Stimulated activated CD4-positive, alpha-beta T cell treated with anti-CD3 and anti-CD28 coated beads, Interleukin-15, amount 100 ng/mL, for 24 hours (primary cell): Measurements from ENCODE around the gene PLCXD1.
A peak's percentile ranks its signal among the peaks of the same experiment; 100 is the strongest.
"Not testable (repeated sequence)": the region's sequence is repeated elsewhere in the genome, so short reads cannot be mapped to it uniquely, and the experiment has no call there.

Source experiments
- DNase-seq: peaks from one replicate; pipeline ENCODE4 v3.0.0-alpha.2; 2020

Gene PLCXD1, protein sequence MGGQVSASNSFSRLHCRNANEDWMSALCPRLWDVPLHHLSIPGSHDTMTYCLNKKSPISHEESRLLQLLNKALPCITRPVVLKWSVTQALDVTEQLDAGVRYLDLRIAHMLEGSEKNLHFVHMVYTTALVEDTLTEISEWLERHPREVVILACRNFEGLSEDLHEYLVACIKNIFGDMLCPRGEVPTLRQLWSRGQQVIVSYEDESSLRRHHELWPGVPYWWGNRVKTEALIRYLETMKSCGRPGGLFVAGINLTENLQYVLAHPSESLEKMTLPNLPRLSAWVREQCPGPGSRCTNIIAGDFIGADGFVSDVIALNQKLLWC

DNA sequence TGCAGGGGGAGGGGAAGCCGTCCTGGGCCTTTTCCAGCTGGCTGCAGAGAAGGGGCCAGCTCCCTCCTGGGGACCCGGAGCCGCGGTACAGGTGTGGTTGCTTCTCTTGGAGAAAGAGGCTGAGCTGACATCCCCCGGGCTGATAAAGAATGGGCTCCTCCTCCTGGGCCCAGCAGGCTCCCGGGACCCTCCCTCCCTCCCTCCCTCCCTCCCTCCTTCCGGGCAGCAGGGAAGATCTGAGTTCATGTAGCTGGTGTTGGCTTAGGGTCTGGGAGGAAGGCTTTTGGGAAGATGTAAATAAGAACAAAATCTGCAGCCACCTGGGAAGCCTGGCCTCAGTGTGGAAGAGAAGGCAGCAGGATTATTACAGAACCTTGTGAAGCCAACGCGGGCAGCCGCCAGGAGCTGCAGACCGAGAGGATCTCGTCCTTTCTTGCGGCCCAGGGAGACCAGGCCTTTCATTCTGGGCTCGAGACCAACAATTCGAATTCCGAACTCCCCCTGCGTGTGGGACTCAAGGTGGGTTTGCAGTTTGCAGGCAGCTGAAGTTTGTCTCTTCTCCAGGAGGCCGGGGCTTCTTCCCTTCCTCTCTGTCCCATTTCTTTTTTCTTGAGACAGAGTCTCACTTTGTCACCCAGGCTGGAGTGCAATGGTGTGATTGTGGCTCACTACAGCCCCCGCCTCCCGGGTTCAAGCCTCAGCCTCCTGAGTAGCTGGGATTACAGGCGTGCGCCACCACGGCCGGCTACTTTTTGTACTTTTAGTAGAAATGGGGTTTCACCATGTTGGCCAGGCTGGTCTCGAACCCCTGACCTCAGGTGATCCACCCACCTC lies at the start of gene PLCXD1:
PLCXD1 (plus strand) TSS at position 216 of the 834 bp plus-strand sequence. CDS start 2,807 bp downstream, outside the sequence.
- DNase-seq, result peak; percentile 50

DNA sequence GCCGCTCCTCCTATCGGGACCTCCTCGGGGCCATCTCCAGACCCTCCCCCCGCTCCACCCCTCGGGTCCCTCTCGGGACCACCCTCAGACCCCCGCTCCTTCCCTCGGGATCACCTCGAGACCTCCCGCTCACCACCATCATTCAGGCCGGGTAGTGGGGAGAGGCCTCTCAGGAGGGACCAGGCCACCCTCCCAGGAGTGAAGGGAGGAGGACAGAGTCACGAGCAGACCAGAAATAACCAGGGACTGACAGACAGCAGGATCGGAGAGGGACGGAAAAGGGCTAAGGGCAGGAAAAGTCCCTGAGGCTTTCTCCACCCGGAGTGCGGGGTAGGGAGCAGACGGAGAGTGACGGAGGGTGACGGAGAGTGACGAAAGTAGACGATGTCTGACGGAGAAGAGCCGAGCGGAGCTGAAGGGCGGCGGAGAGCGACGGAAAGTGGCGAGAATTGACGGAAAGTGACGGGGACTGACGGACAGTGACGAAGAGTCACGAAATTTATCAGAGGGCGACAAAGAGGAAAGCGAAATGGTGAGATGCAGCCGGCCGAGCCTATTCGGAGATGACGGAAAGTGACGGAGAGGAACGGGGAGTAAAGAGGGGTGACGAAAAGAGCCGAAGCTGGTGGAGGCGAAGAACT lies 49.4 kb upstream of the PLCXD1 start:
- DNase-seq, result not testable (repeated sequence)

DNA sequence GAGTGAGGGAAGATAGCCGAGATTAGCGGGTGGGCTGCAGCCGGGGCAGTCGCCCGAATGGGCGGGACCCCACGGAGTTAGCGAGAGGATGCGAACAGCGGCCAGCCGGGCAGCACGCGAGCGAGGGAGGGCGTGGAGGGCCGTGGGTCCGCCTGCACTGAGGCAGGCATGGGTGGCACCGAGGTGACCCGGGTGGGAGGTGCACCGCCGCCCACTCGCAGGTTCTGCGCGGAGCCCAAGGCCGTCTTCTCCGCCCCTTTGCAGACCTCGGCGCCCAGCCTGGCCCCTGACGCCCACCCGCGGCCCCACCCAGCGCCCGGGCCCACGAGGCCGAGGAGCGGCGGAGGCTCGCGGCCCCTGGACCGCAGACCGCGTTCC lies 48.9 kb upstream of the PLCXD1 start:
- DNase-seq, result not testable (repeated sequence)

DNA sequence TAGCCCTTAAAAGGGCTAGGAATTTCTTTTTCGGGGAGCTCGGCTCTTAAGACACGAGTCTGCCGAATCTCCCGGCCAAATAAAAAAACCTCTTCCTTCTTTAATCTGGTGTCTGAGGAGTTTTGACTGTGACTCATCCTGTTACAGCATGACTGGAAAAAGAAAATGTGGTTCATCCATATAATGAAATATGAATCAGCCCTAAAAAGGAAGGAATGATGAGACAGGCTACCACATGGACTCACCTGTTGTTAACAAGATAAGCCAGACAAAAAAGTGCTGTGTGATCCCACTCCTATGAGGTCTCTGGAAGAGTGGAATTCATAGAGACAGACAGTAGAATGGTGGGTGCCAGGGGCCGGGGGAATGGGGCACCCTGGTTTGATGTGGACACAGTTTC lies 45.0 kb upstream of the PLCXD1 start:
- not testable (repeated sequence) for DNase-seq

DNA sequence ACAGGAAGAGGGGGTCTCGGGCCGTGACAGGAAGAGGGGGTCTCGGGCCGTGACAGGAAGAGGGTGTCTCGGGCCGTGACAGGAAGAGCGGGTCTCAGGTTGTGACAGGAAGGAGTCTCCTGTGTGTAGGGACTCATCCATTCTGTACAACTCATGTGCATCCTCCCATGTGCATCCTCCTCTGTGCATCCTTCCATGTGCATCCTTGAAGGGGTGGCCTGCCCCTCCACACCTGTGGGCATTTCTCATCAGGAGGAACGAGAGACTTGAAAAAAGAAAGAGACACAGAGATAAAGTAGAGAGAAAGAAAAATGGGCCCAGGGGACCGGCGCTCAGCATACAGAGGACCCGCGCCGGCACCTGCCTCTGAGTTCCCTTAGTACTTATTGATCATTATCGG lies 30.2 kb upstream of the PLCXD1 start:
- DNase-seq, result peak; percentile 17

DNA sequence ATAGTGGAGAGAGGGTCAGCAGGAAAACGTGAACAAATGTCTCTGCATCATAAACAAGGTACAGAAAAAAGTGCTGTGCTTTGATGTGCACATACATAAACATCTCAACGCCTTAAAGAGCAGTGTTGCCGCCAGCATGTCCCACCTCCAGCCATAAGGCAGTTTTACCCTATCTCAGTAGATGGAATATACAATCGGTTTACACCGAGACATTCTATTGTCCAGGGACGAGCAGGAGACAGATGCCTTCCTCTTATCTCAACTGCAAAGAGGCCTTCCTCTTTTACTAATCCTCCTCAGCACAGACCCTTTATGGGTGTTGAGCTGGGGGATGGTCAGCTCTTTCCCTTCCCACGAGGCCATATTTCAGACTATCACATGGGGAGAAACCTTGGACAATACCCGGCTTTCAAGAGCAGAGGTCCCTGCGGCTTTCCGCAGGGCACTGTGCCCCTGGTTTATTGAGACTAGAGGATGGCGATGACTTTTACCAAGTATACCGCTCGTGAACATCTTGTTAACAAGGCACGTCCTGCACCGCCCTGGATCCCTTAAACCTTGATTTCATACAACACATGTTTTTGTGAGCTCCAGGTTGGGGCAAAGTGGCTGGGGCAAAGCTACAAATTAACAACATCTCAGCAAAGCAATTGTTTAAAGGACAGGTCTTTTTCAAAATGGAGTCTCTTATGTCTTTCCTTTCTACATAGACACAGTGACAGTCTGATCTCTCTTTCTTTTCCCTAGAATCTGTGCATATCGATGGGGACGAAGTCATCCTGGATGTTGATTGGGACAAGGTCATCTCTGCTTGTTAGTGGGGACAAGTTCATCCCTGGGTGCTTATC lies 29.6 kb upstream of the PLCXD1 start:
- not testable (repeated sequence) for DNase-seq

DNA sequence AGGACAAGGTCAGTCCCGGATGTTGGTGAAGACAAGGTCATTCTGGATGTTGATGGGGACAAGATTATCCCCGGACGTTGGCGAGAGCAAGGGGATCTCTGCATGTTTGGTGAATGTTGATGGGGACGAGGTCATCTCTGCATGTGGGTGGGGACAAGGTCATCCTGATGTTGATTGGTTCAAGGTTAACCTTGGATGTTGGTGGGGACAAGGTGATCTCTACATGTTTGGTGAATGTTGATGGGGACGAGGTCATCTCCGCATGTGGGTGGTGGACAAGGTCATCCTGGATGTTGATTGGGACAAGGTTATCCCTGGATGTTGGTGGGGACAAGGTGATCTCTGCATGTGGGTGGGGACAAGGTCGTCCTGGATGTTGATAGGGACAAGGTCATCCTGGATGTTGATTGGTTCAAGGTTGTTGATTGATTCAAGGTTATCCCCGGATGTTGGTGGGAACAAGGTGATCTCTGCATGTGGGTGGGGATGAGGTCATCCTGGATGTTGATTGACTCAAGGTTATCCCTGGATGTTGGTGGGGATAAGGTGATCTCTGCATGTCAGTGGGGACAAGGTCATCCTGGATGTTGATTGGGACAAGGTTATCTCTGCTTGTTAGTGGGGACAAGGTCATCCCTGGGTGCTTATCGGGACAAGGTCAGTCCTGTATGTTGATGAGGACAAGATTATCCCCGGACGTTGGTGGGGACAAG lies 28.8 kb upstream of the PLCXD1 start:
- no peak for DNase-seq

DNA sequence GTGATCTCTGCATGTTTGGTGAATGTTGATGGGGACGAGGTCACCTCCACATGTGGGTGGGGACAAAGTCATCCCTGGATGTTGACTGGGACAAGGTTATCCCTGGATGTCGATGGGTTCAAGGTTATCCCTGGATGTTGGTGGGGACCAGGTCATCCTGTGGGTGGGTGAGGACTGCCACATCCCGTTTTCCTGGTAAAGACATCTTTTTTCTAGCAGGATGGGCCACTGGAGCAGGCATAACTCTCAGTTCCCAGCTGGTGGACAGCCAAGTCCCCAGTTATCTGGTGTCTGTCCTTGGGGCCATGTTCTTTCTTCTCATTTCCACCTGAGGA lies 28.3 kb upstream of the PLCXD1 start:
- DNase-seq, result no peak

DNA sequence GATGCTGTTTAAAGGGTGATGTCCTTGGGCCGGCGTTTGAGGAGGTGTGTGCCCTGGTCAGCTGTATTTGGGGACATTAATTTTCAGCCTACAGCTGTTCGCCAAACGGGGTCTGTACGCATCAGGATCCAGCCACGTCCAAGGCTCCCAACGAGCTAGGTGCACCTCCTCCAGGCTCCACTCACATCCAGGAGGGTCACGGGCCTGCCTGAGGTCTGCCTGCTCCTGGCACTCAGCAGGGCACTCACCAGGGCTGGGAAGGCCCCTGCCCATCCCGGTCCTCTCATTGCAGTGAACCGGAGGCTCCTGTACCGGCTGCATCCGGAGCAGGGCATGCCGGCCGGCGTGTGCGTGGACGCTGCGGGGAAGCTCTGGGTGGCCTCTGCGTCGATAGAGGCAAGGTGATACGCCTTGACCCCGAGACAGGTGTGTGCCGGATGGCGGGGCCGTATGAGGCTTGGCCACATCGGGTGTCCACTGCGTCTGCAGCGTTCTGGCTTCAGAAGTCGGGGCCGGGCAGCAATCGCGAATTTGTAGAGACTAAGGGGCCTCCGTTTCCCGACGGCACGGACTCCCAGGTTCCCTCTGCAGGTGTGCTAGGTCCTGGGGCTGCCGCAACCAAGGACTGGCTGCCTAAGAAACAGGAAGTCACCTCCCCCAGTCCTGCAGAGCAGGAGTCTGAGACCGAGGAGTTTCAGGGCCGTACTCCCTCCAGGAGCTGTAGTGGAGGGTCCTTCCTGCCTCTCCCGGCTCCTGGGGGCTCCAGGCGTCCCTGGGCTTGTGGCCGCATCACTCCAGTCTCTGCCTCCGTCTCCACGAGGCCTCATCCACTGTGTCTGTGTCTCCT lies 27.5 kb upstream of the PLCXD1 start:
- DNase-seq, result no peak

DNA sequence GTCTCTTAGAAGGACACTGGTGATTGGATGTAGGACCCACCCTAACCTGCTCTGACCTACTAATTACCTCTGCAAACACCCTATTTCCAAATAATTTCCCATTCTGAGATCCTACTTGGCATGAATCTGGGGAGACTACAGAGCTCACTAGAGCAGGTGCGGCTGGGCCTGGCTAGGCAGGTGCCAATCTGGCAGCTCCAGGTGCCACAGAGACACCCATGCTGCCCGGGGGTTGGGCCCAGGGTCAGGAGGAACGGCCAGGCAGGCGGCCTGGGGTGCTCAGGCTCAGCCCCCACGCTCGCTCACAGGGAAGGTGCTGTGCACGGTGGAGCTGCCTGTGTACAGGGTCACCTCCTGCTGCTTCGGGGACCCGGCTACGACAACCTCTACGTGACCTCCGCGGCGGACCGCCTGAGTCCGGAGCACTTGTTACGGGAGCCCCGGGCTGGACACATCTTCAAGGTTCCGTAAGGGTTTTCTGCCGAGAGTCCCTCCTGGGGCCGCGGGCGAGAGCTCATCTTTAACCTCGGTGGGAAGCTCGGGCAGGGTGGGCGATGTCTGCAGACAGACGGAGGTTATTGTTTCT lies 26.5 kb upstream of the PLCXD1 start:
- no peak for DNase-seq

DNA sequence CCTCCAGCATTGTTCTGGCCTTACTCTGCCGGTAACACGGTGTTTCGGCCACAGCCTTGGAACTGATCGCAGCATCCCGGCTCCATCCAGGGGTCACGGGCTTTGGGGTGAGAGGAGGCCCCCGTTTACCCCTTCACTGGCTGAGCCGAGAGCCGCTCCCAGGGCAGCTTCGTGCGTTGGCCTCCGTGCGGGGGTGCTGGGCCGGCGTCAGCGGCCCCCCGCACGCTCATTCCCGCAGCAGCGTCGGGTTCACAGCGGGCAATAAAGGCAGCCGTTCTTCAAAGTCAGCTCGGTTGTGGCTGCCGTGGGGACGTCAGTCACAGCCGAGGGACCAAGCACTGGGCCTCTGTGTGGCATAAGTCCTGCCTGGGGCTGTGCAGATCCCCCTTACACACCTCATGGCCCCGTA lies 25.3 kb upstream of the PLCXD1 start:
- no peak for DNase-seq

DNA sequence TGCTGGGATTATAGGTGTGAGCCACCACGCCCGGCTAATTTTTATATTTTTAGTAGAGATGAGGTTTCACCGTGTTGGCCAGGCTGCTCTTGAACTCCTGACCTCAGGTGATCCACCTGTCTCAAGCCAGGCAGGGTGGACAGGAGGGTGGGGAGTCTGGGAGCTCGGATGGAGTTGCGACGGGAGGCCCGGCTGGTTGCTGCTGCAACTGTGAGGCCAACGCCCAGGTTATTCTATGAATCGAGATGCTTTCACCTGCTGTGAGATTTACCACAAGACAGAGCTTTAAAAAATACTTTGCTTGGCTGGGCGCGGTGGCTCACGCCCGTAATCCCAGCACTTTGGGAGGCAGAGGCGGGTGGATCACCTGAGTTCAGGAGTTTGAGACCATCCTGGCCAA lies 24.1 kb upstream of the PLCXD1 start:
- DNase-seq, result not testable (repeated sequence)

DNA sequence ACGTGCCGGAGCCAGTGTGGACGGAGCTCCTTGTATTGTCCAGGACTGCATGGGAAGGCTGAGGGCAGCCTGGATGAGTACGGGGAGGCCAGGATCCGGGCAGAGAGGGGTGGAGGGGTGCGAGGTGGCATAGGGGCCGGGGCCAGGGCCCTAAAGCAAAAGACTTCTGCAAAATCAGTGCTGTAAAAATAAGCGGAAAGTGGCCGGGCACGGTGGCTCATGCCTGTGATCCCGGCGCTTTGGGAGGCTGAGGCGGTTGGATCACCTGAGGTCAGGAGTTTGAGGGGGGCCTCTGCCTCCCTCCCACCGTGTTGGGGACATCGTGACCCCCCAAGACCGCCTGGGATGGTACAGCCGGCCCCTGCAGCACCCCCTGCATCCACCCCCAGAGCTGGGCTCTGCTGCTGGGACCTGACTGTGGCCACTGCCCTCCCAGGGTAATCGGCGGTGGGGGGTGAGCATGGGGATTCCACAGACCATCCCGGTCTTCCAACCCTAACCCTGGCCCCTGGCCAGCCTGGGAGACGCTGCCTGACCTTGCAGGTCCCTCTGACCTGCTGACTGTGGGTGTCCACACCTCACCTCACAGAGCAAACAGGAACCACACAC lies 23.4 kb upstream of the PLCXD1 start:
- no peak for DNase-seq

DNA sequence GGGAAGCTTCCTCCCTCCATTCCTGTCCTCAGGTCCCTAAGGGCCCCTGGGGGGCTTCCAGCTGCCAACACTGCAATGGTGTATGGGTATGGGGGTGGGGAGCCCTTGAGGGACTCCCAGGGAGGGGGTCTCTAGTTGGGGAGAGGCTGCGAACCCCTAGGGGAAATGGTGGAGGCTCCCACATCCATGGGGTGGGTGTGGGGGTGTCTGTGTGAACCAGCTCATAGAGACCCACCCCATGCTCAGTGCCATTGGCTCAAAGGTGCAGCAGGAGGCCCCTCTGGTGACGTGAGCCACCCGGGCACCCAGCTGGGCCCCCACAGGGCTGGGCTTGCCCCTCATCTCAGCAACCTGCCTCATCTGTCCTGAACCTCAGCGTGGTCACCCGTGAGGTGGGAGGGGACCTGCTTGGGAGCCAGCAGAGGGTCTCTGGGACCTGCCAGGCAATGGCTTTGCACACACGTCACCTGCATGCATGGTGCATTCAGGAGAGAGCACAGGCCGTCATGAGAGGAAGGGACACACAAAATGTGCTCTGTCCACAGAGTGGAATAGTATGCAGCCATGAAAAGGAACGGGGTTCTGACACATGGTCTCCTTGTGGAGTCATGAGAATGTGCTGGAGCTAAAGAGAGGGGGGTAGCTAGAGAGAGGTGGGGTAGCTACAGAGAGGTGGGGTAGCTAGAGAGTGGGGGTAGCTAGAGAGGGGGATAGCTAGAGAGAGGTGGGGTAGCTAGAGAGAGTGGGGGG lies 22.7 kb upstream of the PLCXD1 start:
- no peak for DNase-seq

DNA sequence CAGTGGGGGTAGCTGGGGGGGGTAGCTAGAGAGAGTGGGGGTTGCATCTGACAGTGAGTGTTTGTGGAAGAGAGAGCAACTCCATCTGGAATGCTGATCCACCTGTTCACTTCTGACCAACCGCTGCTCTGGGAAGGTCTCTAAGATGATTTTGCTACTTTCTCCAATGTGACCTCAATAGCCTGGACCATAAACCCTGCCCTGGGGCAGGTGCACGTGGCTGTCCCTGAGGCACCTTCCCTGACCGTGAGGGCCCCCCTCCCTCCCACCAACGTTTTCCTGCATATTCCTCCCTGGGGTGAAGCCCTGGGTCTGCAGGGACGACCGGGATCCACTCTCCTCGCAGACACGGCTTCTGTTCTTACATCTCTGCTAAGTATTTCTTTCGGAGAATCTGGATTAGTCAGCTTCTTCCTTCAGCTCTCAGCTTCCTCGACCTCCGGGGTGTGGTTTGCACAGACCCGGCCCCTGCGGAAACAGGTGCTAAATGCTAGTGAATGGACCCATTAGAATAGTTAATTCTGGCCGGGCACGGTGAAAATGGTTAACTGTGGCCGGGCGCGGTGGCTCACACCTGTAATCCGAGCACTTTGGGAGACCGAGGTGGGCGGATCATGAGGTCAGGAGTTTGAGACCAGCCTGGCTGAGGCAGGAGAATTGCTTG lies 21.4 kb upstream of the PLCXD1 start:
- DNase-seq, result no peak

DNA sequence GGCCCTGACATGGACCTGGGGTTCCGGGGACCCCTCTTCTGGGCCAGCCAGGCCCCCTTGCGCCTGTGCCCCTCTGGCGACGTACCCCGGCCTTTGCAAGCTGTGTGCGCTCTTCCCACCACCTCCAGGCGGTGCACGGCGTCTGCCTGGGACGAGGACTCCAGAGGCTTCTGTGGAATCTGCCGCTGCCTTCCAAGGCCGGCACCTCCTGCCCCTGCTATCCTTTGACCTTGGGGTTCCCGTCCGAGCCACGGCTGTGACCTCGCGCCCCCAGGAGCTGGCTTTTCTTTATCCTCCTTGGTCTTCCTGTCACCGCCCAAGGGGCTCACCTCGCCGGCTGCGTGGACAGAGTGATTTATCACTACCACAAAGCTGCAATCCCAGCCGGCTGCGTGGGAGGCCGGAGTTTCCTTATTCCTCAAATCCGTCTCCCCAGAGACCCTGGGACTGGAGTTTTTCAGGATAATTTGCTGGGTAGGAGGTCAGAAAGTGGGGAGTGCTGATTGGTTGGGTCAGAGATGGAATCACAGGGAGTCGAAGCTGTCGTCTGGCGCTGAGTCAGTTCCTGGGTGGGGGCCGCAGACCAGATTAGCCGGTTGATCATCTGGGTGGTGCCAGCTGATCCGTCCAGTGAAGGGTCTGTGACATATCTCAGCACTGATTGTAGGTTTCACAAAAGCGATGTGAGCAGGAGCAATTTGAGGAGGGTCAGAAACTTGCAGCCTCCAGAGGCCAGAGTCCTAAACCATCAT lies 19.8 kb upstream of the PLCXD1 start:
- no peak for DNase-seq

DNA sequence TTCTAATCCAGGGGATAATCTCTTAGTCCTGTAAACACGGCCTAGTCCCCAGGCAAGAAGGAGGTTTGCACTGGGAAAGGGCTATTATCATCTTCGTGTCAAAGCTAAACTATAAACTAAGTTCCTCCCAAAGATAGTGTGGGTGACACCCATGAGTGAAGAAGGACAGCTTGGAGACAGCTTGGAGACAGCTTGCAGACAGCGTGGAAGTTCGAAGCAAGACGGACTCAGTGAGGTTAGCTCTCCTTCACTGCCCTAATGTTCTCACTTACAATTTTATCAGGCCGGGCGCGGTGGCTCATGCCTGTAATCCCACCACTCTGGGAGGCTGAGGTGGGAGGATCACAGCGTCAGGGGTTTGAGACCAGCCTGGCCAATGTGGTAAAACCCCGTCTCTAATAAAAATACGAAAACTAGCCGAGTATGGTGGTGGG lies 19.2 kb upstream of the PLCXD1 start:
- no peak for DNase-seq

DNA sequence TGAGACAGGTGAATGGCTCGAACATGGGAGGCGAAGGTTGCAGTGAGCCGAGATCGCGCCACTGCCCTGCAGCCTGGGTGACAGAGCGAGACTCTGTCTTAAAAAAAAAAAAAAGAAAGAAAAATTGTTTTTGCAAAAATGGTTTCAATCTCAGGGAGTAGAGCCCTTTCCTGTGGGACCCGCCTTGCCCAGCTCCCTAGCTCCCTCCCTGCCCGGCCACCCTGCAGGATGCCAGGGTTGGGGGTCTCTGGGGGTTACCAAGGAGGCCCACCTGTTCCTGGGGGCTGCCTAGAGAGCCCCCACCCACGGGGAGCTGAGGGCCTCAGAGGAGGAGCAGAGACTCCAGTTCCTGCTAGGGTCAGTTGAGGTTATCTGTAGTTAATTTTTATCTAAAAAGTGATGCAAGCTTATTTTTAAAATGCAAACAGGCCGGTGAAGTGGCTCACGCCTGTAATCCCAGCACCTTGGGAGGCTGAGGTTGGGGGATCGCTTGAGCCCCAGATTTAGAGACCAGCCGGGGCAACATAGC lies 18.7 kb upstream of the PLCXD1 start:
- no peak for DNase-seq
